Measurements from ENCODE around the gene SLC4A5.

The SLC4A5 gene

DNA sequence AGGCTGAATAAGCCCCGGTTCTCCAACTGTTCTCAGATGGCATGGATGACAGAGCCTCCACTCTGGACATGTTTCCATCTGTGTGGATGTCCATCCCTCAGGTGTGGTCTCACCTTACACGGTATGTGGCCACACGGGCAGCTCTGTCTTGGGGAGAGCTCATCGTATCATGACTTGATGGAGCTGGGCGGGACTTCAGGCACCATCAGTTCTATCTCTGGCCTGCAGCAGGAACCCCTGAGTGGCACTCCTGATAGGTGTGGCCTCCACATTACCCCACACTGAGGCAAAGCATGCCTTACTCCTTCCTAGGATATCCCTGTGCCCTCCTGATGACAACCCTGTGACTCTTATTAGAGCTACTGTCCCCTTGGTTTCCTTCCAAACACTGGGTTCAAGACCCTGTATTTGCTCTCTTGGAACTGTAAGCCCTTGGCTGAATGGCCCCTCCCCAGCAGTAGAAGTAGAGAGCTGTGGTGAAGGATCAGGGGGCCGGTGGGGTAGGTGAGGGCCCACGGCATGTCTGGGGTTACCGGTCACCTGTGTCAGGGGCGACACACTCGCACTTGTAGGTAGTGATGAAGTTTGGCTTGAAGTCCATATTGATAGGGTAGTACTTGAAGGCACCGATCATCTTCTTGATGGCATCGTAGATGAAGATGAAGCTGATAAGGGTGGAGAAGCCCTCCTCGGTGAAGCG, 96.6 kb downstream of the SLC4A5 start:
- no peak overlapping the region for H3K4me3 ChIP-seq (ENCODE audit: low read depth, low read length)
- no peak for DNase-seq (ENCODE audit: low read depth)
- TF ChIP-seq, protein P1, sequence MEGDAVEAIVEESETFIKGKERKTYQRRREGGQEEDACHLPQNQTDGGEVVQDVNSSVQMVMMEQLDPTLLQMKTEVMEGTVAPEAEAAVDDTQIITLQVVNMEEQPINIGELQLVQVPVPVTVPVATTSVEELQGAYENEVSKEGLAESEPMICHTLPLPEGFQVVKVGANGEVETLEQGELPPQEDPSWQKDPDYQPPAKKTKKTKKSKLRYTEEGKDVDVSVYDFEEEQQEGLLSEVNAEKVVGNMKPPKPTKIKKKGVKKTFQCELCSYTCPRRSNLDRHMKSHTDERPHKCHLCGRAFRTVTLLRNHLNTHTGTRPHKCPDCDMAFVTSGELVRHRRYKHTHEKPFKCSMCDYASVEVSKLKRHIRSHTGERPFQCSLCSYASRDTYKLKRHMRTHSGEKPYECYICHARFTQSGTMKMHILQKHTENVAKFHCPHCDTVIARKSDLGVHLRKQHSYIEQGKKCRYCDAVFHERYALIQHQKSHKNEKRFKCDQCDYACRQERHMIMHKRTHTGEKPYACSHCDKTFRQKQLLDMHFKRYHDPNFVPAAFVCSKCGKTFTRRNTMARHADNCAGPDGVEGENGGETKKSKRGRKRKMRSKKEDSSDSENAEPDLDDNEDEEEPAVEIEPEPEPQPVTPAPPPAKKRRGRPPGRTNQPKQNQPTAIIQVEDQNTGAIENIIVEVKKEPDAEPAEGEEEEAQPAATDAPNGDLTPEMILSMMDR (IDR thresholded peaks at IDR 0.05; ENCODE audit: control insufficient read depth, extremely low read depth, insufficient read depth): no peak

DNA sequence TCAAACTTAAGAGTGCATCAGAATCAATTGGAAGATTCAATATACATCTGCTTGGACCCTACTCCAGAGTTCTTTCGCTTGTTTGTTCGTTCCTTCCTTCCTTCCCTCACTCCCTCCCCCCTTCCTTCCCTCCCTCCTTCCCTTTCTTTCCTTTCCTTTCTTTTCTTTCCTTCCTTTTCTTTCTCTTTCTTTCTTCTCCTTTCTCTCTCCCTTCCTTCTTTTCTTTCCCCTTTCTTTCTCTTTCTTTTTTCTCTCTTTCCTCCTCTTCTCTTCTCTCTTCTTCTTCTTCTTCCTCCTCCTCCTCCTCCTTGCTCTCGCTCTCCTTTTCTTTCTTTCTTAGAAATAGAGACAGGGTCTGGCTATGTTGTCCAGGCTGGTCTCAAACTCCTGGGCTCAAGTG, 98.9 kb downstream of the SLC4A5 start:
- TF ChIP-seq, protein P1 (IDR thresholded peaks at IDR 0.05; ENCODE audit: control insufficient read depth, extremely low read depth, insufficient read depth): no peak
- DNase-seq (ENCODE audit: low read depth): no peak

DNA sequence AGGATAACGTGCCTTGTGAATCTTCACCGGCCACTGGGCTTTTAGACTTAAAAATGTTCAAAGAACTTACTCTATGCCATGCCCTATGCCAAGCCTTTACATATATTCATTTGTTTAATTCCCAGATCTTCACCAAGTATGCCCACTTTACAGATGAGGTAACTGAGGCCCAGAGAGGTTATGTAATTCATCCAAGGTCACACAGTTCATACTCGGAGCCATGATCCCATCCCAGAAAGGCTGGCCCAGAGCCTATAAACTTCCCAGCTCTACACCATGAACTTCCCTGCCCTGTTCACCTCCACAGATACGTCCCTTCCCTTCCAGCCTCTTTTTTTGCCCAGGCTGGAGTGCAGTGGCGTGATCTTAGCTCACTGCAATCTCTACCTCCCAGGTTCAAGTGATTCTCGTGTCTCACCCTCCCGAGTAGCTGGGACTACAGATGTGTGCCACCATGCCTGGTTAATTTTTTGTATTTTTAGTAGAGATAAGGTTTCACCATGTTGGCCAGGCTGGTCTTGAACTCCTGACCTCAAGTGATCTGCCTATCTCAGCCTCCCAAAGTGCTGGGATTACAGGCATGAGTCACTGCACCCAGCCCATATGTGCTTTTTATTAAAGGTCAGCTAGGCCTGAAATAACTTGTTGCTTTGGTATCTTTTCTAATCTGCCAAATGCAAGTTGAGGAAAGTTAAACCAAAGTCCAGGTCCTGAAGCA, 100.7 kb downstream of the SLC4A5 start:
- TF ChIP-seq, protein P1 (IDR thresholded peaks at IDR 0.05; ENCODE audit: control insufficient read depth, extremely low read depth, insufficient read depth): no peak
- H3K4me3 ChIP-seq (ENCODE audit: low read depth, low read length): no peak overlapping the region
- DNase-seq (ENCODE audit: low read depth): no peak

More for the DNA sequence above, 98.9 kb downstream of the SLC4A5 start:
- no peak overlapping the region for H3K4me3 ChIP-seq (ENCODE audit: low read depth, low read length)

DNA sequence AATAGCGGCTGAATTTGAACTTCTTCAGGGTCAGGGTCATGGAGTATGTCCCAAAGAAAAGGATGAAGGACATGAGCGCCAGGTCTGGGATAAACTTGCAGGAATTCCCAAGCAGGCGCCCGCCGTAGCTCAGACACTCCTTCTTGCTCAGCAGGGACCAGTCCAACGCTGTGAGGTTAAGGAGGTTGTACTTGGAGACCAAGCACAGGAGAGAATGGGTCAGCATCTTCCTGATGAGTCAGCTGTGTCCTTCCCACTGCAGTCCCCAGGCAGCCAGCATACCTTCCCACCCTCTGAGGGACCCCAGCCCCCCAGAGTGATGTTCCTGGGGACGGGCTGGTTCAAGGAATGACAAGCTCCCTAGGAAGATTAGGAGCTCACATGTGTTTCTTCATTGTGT, 103.9 kb downstream of the SLC4A5 start:
- no peak overlapping the region for H3K4me3 ChIP-seq (ENCODE audit: low read depth, low read length)
- TF ChIP-seq, protein P1 (IDR thresholded peaks at IDR 0.05; ENCODE audit: control insufficient read depth, extremely low read depth, insufficient read depth): no peak
- DNase-seq (ENCODE audit: low read depth): no peak

DNA sequence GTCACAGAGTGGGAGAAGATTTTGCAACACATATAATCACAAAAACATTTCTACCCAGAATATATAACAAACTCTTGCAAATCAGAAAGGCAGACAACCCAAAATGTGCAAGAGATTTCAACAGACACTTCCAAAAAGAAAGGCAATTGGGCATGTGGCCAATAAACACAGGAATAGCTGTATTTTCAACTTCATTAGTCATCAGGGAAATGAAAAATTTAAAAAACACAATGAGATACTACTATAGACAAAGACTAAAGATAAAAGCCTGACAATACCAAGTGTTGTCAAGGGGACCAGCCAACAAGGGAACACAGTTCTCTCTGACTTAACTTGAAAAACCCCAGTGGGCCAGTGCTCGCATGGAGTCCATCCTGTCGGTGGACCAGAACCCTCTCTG, 104.3 kb downstream of the SLC4A5 start:
- TF ChIP-seq, protein P1 (IDR thresholded peaks at IDR 0.05; ENCODE audit: control insufficient read depth, extremely low read depth, insufficient read depth): no peak
- no peak overlapping the region for H3K4me3 ChIP-seq (ENCODE audit: low read depth, low read length)
- DNase-seq (ENCODE audit: low read depth): no peak

DNA sequence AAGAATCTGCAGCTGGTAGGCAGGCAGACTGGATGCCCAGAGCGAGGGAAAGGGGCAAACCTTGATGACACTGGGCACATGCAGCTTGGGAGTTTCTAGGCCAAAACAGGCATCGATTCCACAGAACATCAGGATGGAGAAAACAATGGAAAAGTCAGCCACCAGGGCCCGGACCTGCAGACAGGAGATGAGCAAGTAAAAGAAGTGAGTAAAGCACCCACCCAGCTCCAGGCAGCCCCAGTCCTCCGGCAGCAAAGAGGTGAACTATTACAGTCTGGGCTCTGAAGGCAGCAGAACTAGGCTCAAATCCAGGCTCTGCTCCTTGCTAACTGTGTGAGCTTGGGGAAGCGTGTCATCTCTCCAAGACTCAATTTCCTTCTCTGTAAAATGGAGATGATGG, 108.2 kb downstream of the SLC4A5 start:
- TF ChIP-seq, protein P1 (IDR thresholded peaks at IDR 0.05; ENCODE audit: control insufficient read depth, extremely low read depth, insufficient read depth): no peak
- no peak for DNase-seq (ENCODE audit: low read depth)
- H3K4me3 ChIP-seq (ENCODE audit: low read depth, low read length): no peak overlapping the region
